Esophagus muscularis mucosa (tissue), 4 donors: Measurements from ENCODE around the gene ARHGAP30. TPM values are rescaled to one million over a fixed set of nuclear protein-coding genes. Genes with fewer than 3 reads are reported as not detected.

Experiments
- DNase-seq: peaks from one replicate; pipeline ENCODE4 v3.0.0-alpha.2; 2017; ENCODE audit errors: extremely low spot score
- H3K27ac ChIP-seq, 4 donors: fragments of 200-600 bp; sonication (generic); replicated peaks in 1 of 4; 1 replicate in 3 of 4; 2 replicates in 1 of 4; pipeline ENCODE4 v1.5.1; 2016 to 2019; ENCODE audit warnings: mild to moderate bottlenecking in 1 of 4
- H3K27me3 ChIP-seq, 4 donors: fragments of 200-600 bp; sonication (generic); one replicate each; pipeline versions ENCODE4 v1.5.1 to v1.6.0; 2016 to 2019
- H3K36me3 ChIP-seq, 4 donors: fragments of 200-600 bp; sonication (generic); one replicate each; pipeline ENCODE4 v1.5.1; 2016 to 2019
- H3K4me1 ChIP-seq, 4 donors: fragments of 200-600 bp; sonication (generic); one replicate each; pipeline ENCODE4 v1.5.1; 2016 to 2019
- H3K4me3 ChIP-seq, 4 donors: fragments of 200-600 bp; sonication (generic); 1 replicate in 2 of 4; 2 replicates in 2 of 4; pipeline ENCODE4 v1.5.1; 2016 to 2019; ENCODE audit warnings: mild to moderate bottlenecking in 4 of 4, moderate library complexity in 1 of 4
- H3K9me3 ChIP-seq, 4 donors: fragments of 200-600 bp; sonication (generic); 1 replicate in 3 of 4; 2 replicates in 1 of 4; pipeline ENCODE4 v1.5.1; 2016 to 2019
- CTCF ChIP-seq, 3 experiments: fragments of 200-600 bp in 2 of 3; fragments of 450-650 bp in 1 of 3; sonication (generic) in 2 of 3; IDR thresholded peaks; one replicate each; pipeline ENCODE4 v1.5.1; 2017 to 2019; ENCODE audit warnings: antibody characterized with exemption in 3 of 3, mild to moderate bottlenecking in 2 of 3, moderate library complexity in 1 of 3
- EP300 ChIP-seq: sonication (generic); formaldehyde crosslinking; IDR thresholded peaks from one replicate; pipeline ENCODE4 v1.6.1; 2017; ENCODE audit warnings: antibody characterized with exemption
- POLR2A ChIP-seq: fragments of 450-650 bp; IDR thresholded peaks from one replicate; pipeline ENCODE4 v1.6.1; 2017; ENCODE audit warnings: antibody characterized with exemption, moderate library complexity, mild to moderate bottlenecking, low read depth
- POLR2AphosphoS5 ChIP-seq, 2 donors: sonication (generic); formaldehyde crosslinking; IDR thresholded peaks; one replicate each; pipeline ENCODE4 v1.6.1; 2017; ENCODE audit warnings: antibody characterized with exemption in 2 of 2
- WGBS: methylation state at CpG from one replicate; pipeline ENCODE4 v1.1.5; 2018; 5-methylcytosine and 5-hydroxymethylcytosine counted together
- intact Hi-C: fragments of 100-400 bp; cut with DNase I; formaldehyde crosslinking; loops from one replicate; pipeline ENCODE4 v1.15.1; 2023
- total RNA-seq, 4 donors: library from RNA; depleted of rRNA; stranded (reverse); fragments of >200 nt; gene quantifications; one replicate each; pipeline versions ENCODE4 v1.1.0 to v1.2.1, GENCODE V29; 2016

ARHGAP30 gene
- total RNA-seq, 4 donors from 2014 or later, result 4.6 to 14.1 (median 6.9) TPM

- TF ChIP-seq POLR2A (no peak), EP300 (no peak), CTCF (IDR thresholded peaks at IDR 0.05) (no peak), POLR2AphosphoS5 (IDR thresholded peaks at IDR 0.05) (no peak)
- Histone ChIP-seq H3K36me3 (peaks cover 3 to 21% (median 6%) of the 10 kb centered on the region in 4 donors), H3K9me3 (no peaks in the 10 kb centered on the region), H3K4me3 (no peak overlapping the region), H3K27me3 (no peaks in the 10 kb centered on the region), H3K27ac (no peak overlapping the region), H3K4me1 (peaks cover 39 to 57% (median 47%) of the 10 kb centered on the region in 4 donors)
- WGBS, result 68% methylated on average over 1 of the region's 1 CpG
- DNase-seq, result no peak
- intact Hi-C loops, result loop anchor here (10.0 kb wide), 1 partner anchor 279 kb away; no protein-coding TSS in a partner anchor
Observed at GRCh38 chr1:161113915-161114314, 44.2 kb upstream of the ARHGAP30 start.

DNA sequence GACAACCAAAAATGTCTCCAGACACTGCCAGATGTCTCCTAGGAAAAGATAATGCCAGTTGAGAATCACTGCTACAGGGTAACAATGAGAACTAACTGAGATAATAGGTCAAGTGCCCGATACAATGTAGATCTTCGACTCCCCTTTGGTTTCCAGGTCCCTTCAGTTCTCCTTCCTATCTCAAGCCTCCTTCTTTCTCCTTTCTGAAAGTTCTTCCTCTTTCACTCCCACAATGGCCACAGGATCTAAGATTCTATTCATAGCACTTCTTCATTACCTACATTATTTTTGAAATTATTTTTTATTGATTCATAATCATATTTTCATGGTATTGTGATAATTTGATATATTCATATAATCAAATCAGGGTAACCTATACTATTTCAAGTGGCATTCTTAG lies 41.8 kb upstream of the ARHGAP30 start:
- Histone ChIP-seq H3K4me1 (peaks cover 25 to 43% (median 34%) of the 10 kb centered on the region in 4 donors), H3K27me3 (no peaks in the 10 kb centered on the region), H3K27ac (no peak overlapping the region), H3K4me3 (no peak overlapping the region), H3K9me3 (no peaks in the 10 kb centered on the region), H3K36me3 (peaks cover 3 to 23% (median 6%) of the 10 kb centered on the region in 4 donors)
- TF ChIP-seq POLR2A (no peak), POLR2AphosphoS5 (IDR thresholded peaks at IDR 0.05) (no peak), EP300 (no peak)
- DNase-seq, result no peak
- WGBS, result 88% methylated on average over 2 of the region's 2 CpGs
- intact Hi-C loops, result loop anchor here (10.0 kb wide), 1 partner anchor 277 kb away; no protein-coding TSS in a partner anchor

DNA sequence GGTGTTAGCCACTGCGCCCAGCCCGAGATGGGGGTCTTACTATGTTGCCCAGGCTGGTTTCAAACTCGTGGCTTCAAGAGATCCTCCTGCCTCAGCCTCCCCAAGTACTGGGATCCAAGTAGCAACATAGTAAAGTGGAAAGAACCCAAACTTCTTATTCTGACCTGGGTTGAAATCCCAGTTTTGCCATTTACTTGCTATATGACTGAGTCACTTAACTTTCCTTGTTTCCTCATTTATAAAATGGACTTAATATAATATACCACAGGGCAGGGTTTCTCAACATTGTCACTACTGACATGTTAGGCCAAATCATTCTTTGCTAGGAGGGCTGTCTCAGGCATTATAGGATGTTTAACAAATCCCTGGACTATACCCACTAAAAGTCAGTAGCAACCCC lies 41.4 kb upstream of the ARHGAP30 start:
- Histone ChIP-seq H3K4me1 (peaks cover 21 to 39% (median 31%) of the 10 kb centered on the region in 4 donors), H3K9me3 (no peaks in the 10 kb centered on the region), H3K4me3 (no peak overlapping the region), H3K27me3 (no peaks in the 10 kb centered on the region), H3K27ac (no peak overlapping the region), H3K36me3 (peaks cover 3 to 23% (median 6%) of the 10 kb centered on the region in 4 donors)
- intact Hi-C loops, result loop anchor here (10.0 kb wide), 1 partner anchor 276 kb away; no protein-coding TSS in a partner anchor
- DNase-seq, result no peak
- WGBS, result 93% methylated on average over 3 of the region's 3 CpGs
- TF ChIP-seq POLR2AphosphoS5 (IDR thresholded peaks at IDR 0.05), result no peak
- no peak for TF ChIP-seq POLR2A
- no peak for TF ChIP-seq EP300
- TF ChIP-seq CTCF (IDR thresholded peaks at IDR 0.05), result no peak

GRCh38 chr1:161106431-161106830 lies 36.7 kb upstream of the ARHGAP30 start:
- peaks cover 0 to 4% (median under 1%) of the 10 kb centered on the region in 4 donors for H3K4me1 ChIP-seq
- H3K4me3 ChIP-seq, result no peak overlapping the region
- TF ChIP-seq POLR2AphosphoS5 (IDR thresholded peaks at IDR 0.05), result no peak
- no peak for TF ChIP-seq POLR2A
- no peak for TF ChIP-seq CTCF (IDR thresholded peaks at IDR 0.05)
- TF ChIP-seq EP300, result no peak
- no peaks in the 10 kb centered on the region for H3K9me3 ChIP-seq
- intact Hi-C loops, result no loop called here
- H3K27ac ChIP-seq, result no peak overlapping the region
- no peaks in the 10 kb centered on the region for H3K27me3 ChIP-seq
- WGBS, result 100% methylated on average over 1 of the region's 1 CpG
- H3K36me3 ChIP-seq, result peaks cover 13 to 24% (median 19%) of the 10 kb centered on the region in 4 donors
- DNase-seq, result no peak

GRCh38 chr1:161100556-161100955 lies 30.9 kb upstream of the ARHGAP30 start:
- Histone ChIP-seq H3K36me3 (peaks cover 11 to 37% (median 22%) of the 10 kb centered on the region in 4 donors), H3K27me3 (peaks cover 0 to 3% (median 0%) of the 10 kb centered on the region in 4 donors), H3K4me1 (peaks cover 18 to 29% (median 24%) of the 10 kb centered on the region in 4 donors), H3K4me3 (no peak overlapping the region), H3K27ac (no peak overlapping the region), H3K9me3 (no peaks in the 10 kb centered on the region)
- intact Hi-C loops, result no loop called here
- 48% methylated on average over 2 of the region's 2 CpGs for WGBS
- TF ChIP-seq POLR2A, result no peak
- DNase-seq, result no peak
